Liver (tissue), 9 donors: ENCODE results near the gene PCNP. TPM values are rescaled to one million over a fixed set of nuclear protein-coding genes. Genes with fewer than 3 reads are reported as not detected.

Source experiments
- DNase-seq: peaks from one replicate; pipeline ENCODE4 v3.0.0-alpha.2; 2017; ENCODE audit warnings: low spot score
- H3K27ac ChIP-seq, 2 donors: one replicate each; pipeline ENCODE4 v1.7.0; 2013; ENCODE audit warnings: inconsistent platforms in 2 of 2, low read length in 2 of 2, control low read depth in 1 of 2, low read depth in 1 of 2, mild to moderate bottlenecking in 1 of 2
- H3K27me3 ChIP-seq, 4 donors: one replicate each; pipeline versions ENCODE4 v1.6.1 to v1.7.0; 2013; ENCODE audit warnings: low read length in 3 of 4, inconsistent platforms in 1 of 4, mild to moderate bottlenecking in 1 of 4, moderate library complexity in 1 of 4; ENCODE audit not compliant: control insufficient read depth in 4 of 4, insufficient read depth in 4 of 4
- H3K36me3 ChIP-seq, 4 donors: one replicate each; pipeline versions ENCODE4 v1.6.1 to v1.7.0; 2013; ENCODE audit warnings: low read length in 3 of 4, mild to moderate bottlenecking in 3 of 4, low read depth in 1 of 4, moderate library complexity in 1 of 4; ENCODE audit not compliant: control insufficient read depth in 4 of 4, insufficient read depth in 3 of 4
- H3K4me1 ChIP-seq, 4 donors: one replicate each; pipeline versions ENCODE4 v1.6.1 to v1.7.0; 2013; ENCODE audit warnings: low read length in 3 of 4, mild to moderate bottlenecking in 3 of 4, moderate library complexity in 1 of 4; ENCODE audit not compliant: control insufficient read depth in 4 of 4, insufficient read depth in 4 of 4
- H3K4me3 ChIP-seq, 3 donors: one replicate each; pipeline versions ENCODE4 v1.6.1 to v1.7.0; 2013; ENCODE audit warnings: low read length in 3 of 3, control low read depth in 1 of 3, low read depth in 1 of 3, mild to moderate bottlenecking in 1 of 3
- H3K9ac ChIP-seq, 2 donors: one replicate each; pipeline ENCODE4 v1.7.0; 2013; ENCODE audit warnings: low read length in 2 of 2, mild to moderate bottlenecking in 2 of 2, moderate library complexity in 2 of 2, control low read depth in 1 of 2, low read depth in 1 of 2
- H3K9me3 ChIP-seq, 4 donors: one replicate each; pipeline versions ENCODE4 v1.6.1 to v1.7.0; 2013; ENCODE audit warnings: low read length in 3 of 4; ENCODE audit not compliant: control insufficient read depth in 4 of 4
- EGR1 ChIP-seq, 2 donors: IDR thresholded peaks; 2 replicates each; pipeline ENCODE4 v1.6.1; 2016 to 2018; ENCODE audit warnings: antibody characterized with exemption in 2 of 2, low read depth in 2 of 2
- GABPA ChIP-seq, 2 donors: IDR thresholded peaks in 1 of 2; conservative IDR thresholded peaks in 1 of 2; 2 replicates each; pipeline ENCODE4 v1.6.1; 2016; ENCODE audit warnings: antibody characterized with exemption in 2 of 2, mild to moderate bottlenecking in 1 of 2, moderate library complexity in 1 of 2
- HNF4A ChIP-seq, 2 donors: conservative IDR thresholded peaks; 2 replicates each; pipeline ENCODE4 v1.6.1; 2016; ENCODE audit warnings: antibody characterized with exemption in 2 of 2, mild to moderate bottlenecking in 2 of 2
- JUND ChIP-seq, 2 donors: IDR thresholded peaks; 2 replicates each; pipeline ENCODE4 v1.6.1; 2016; ENCODE audit warnings: antibody characterized with exemption in 2 of 2
- NR2F2 ChIP-seq: IDR thresholded peaks from 2 replicates; pipeline ENCODE4 v1.6.1; 2016; ENCODE audit warnings: antibody characterized with exemption
- RAD21 ChIP-seq, 2 donors: IDR thresholded peaks; 2 replicates each; pipeline ENCODE4 v1.6.1; 2016; ENCODE audit warnings: antibody characterized with exemption in 2 of 2, mild to moderate bottlenecking in 2 of 2
- RXRA ChIP-seq, 2 donors: IDR thresholded peaks; 2 replicates each; pipeline ENCODE4 v1.6.1; 2017 to 2018; ENCODE audit warnings: antibody characterized with exemption in 2 of 2, mild to moderate bottlenecking in 1 of 2
- SP1 ChIP-seq: IDR thresholded peaks from 2 replicates; pipeline ENCODE4 v1.6.1; 2018; ENCODE audit warnings: antibody characterized with exemption, mild to moderate bottlenecking
- TAF1 ChIP-seq: conservative IDR thresholded peaks from 2 replicates; pipeline ENCODE4 v1.6.1; 2016; ENCODE audit warnings: antibody characterized with exemption, mild to moderate bottlenecking
- YY1 ChIP-seq: IDR thresholded peaks from 2 replicates; pipeline ENCODE4 v1.6.1; 2016; ENCODE audit warnings: antibody characterized with exemption, mild to moderate bottlenecking
- WGBS: extraction: QIAGEN DNeasy Blood & Tissue Kit; methylation state at CpG from one replicate; pipeline ENCODE4 v1.1.7; 2013; 5-methylcytosine and 5-hydroxymethylcytosine counted together
- polyA plus RNA-seq, 2 donors: library from polyadenylated mRNA; stranded (reverse) in 1 of 2; unstranded in 1 of 2; fragments of 200-250 nt in 1 of 2; fragments of >200 nt in 1 of 2; fragmentation: Nextera tagmentation in 1 of 2; extraction: Ambion mirVana in 1 of 2; gene quantifications; one replicate each; pipeline versions ENCODE4 v1.2.1 to v1.2.3, GENCODE V29; 2013 to 2015
- total RNA-seq, 2 donors: library from RNA; depleted of rRNA; stranded (reverse); fragments of >200 nt; gene quantifications; one replicate each; pipeline ENCODE4 v1.2.3, GENCODE V29; 2014
- TF ChIP-seq, protein P1 (sequence below): IDR thresholded peaks from 2 replicates; pipeline ENCODE4 v1.6.1; 2016; ENCODE audit warnings: antibody characterized with exemption
- TF ChIP-seq, protein P2 (sequence below): IDR thresholded peaks from 2 replicates; pipeline ENCODE4 v1.6.1; 2016; ENCODE audit warnings: antibody characterized with exemption
- TF ChIP-seq, protein P3 (sequence below): IDR thresholded peaks from 2 replicates; pipeline ENCODE4 v1.6.1; 2016; ENCODE audit warnings: antibody characterized with exemption, mild to moderate bottlenecking
- TF ChIP-seq, protein P4 (sequence below): IDR thresholded peaks from 2 replicates; pipeline ENCODE4 v1.6.1; 2016; ENCODE audit warnings: antibody characterized with exemption
- donor health status: healthy.
- donor health status: healthy.
- donor health status: healthy.
- donor health status: healthy.
- donor health status: healthy.

PCNP gene
- total and polyA plus RNA-seq, 4 donors: 28.2 to 59.3 (median 34.5) TPM

DNA sequence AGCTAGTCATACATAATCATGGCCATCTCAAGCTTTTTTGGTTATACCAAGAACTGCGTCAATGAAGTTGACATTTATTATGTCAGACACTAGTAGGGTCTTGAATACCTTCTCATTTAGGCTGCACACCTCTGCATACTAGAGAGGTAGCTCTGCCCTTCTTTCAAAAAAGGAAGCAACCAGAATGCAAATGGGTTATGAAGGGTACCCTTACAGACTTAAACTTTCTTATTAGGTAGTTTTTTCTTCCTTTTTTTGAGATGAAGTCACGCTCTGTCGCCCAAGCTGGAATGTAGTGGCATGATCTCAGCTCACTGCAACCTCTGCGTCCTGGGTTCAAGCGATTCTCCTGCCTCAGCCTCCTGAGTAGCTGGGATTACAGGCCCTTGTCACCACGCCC lies 3.3 kb downstream of the PCNP start (continued):
- no peak for TF ChIP-seq GABPA (IDR thresholded peaks at IDR 0.05 in 1 of 2, conservative IDR thresholded peaks at IDR 0.05 in 1 of 2)
- no peak for TF ChIP-seq RAD21 (IDR thresholded peaks at IDR 0.05)
- TF ChIP-seq SP1: no peak
- no peak for TF ChIP-seq EGR1 (IDR thresholded peaks at IDR 0.05; ENCODE audit: low read depth in 2 of 2)

- TF ChIP-seq TAF1 (no peak), YY1 (no peak), RAD21 (IDR thresholded peaks at IDR 0.05) (no peak), NR2F2 (no peak), HNF4A (conservative IDR thresholded peaks at IDR 0.05) (no peak), RXRA (IDR thresholded peaks at IDR 0.05) (no peak), SP1 (no peak), GABPA (IDR thresholded peaks at IDR 0.05 in 1 of 2, conservative IDR thresholded peaks at IDR 0.05 in 1 of 2) (no peak), EGR1 (IDR thresholded peaks at IDR 0.05; ENCODE audit: low read depth in 2 of 2) (no peak)
- TF ChIP-seq, protein P1, sequence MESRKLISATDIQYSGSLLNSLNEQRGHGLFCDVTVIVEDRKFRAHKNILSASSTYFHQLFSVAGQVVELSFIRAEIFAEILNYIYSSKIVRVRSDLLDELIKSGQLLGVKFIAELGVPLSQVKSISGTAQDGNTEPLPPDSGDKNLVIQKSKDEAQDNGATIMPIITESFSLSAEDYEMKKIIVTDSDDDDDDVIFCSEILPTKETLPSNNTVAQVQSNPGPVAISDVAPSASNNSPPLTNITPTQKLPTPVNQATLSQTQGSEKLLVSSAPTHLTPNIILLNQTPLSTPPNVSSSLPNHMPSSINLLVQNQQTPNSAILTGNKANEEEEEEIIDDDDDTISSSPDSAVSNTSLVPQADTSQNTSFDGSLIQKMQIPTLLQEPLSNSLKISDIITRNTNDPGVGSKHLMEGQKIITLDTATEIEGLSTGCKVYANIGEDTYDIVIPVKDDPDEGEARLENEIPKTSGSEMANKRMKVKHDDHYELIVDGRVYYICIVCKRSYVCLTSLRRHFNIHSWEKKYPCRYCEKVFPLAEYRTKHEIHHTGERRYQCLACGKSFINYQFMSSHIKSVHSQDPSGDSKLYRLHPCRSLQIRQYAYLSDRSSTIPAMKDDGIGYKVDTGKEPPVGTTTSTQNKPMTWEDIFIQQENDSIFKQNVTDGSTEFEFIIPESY: no peak
- TF ChIP-seq, protein P2, sequence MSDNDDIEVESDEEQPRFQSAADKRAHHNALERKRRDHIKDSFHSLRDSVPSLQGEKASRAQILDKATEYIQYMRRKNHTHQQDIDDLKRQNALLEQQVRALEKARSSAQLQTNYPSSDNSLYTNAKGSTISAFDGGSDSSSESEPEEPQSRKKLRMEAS: no peak
- TF ChIP-seq, protein P3, sequence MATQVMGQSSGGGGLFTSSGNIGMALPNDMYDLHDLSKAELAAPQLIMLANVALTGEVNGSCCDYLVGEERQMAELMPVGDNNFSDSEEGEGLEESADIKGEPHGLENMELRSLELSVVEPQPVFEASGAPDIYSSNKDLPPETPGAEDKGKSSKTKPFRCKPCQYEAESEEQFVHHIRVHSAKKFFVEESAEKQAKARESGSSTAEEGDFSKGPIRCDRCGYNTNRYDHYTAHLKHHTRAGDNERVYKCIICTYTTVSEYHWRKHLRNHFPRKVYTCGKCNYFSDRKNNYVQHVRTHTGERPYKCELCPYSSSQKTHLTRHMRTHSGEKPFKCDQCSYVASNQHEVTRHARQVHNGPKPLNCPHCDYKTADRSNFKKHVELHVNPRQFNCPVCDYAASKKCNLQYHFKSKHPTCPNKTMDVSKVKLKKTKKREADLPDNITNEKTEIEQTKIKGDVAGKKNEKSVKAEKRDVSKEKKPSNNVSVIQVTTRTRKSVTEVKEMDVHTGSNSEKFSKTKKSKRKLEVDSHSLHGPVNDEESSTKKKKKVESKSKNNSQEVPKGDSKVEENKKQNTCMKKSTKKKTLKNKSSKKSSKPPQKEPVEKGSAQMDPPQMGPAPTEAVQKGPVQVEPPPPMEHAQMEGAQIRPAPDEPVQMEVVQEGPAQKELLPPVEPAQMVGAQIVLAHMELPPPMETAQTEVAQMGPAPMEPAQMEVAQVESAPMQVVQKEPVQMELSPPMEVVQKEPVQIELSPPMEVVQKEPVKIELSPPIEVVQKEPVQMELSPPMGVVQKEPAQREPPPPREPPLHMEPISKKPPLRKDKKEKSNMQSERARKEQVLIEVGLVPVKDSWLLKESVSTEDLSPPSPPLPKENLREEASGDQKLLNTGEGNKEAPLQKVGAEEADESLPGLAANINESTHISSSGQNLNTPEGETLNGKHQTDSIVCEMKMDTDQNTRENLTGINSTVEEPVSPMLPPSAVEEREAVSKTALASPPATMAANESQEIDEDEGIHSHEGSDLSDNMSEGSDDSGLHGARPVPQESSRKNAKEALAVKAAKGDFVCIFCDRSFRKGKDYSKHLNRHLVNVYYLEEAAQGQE: no peak
- TF ChIP-seq, protein P4, sequence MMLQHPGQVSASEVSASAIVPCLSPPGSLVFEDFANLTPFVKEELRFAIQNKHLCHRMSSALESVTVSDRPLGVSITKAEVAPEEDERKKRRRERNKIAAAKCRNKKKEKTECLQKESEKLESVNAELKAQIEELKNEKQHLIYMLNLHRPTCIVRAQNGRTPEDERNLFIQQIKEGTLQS: no peak
- H3K9ac ChIP-seq: no peak overlapping the region
Measured at GRCh38 chr3:101588616-101589015, 14.6 kb downstream of the PCNP start.

DNA sequence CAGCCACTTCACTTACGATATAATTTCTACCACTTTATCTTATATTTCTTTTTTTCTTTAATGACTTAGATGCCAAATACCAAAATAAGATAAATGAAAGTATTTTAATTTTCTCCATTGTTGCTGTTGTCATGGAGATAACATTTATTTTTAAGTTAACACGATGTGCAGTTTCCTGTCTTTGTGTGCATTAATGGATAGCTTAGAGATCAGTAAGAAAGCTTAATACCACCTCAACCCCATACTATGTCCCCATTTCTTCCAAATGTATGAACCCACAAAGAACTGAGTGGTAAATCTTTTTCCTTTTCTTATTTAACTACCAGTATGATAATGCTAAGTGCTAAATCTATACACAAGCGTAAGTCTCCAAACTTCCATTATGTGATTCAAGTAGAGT lies 17.1 kb downstream of the PCNP start:
- Histone ChIP-seq H3K9ac (no peak overlapping the region), H3K4me1 (no peaks in the 10 kb centered on the region), H3K4me3 (no peak overlapping the region), H3K9me3 (no peaks in the 10 kb centered on the region), H3K27me3 (no peaks in the 10 kb centered on the region), H3K36me3 (peaks cover 6 to 24% (median 19%) of the 10 kb centered on the region in 4 donors), H3K27ac (no peak overlapping the region)
- no peak for TF ChIP-seq JUND (IDR thresholded peaks at IDR 0.05)
- no peak for DNase-seq
- WGBS: 82% methylated on average over 3 of the region's 3 CpGs

More at GRCh38 chr3:101588616-101589015, 14.6 kb downstream of the PCNP start:
- no peak overlapping the region for H3K4me3 ChIP-seq
- H3K36me3 ChIP-seq: peaks cover 6 to 23% (median 17%) of the 10 kb centered on the region in 4 donors
- DNase-seq: no peak
- no peaks in the 10 kb centered on the region for H3K4me1 ChIP-seq
- no peaks in the 10 kb centered on the region for H3K9me3 ChIP-seq
- no peaks in the 10 kb centered on the region for H3K27me3 ChIP-seq
- WGBS: 17% methylated on average over 1 of the region's 1 CpG
- no peak overlapping the region for H3K27ac ChIP-seq
